GM23338 (cell line): ENCODE results near the gene CDCP1. TPM values are rescaled to one million over a fixed set of nuclear protein-coding genes. Genes with fewer than 3 reads are reported as not detected.

Experiments used
- ATAC-seq: fragments of 200-7000 bp; cut with Tn5 transposase; 3 replicates; pipeline ENCODE4 v1.9.1; 2020
- DNase-seq: peaks from one replicate; pipeline ENCODE4 v3.0.0-alpha.2; 2015; ENCODE audit warnings: low spot score
- H2AFZ ChIP-seq: fragments of 200-600 bp; sonication (generic); 2 replicates; pipeline ENCODE4 v1.8.0; 2016; ENCODE audit warnings: antibody characterized with exemption, mild to moderate bottlenecking, moderate library complexity
- H3F3A ChIP-seq: fragments of 200-600 bp; sonication (generic); replicated peaks from 2 replicates; pipeline ENCODE4 v1.8.0; 2017; ENCODE audit warnings: antibody characterized with exemption, mixed run types, low read depth
- H3K27ac ChIP-seq: fragments of 200-600 bp; sonication (generic); 2 replicates; pipeline ENCODE4 v1.6.1; 2016; ENCODE audit warnings: low read depth
- H3K27me3 ChIP-seq: fragments of 200-600 bp; sonication (generic); 2 replicates; pipeline ENCODE4 v1.8.0; 2016; ENCODE audit warnings: mild to moderate bottlenecking, mixed run types, moderate library complexity; ENCODE audit not compliant: insufficient read depth
- H3K36me3 ChIP-seq: fragments of 200-600 bp; sonication (generic); 2 replicates; pipeline ENCODE4 v1.8.0; 2016; ENCODE audit warnings: mild to moderate bottlenecking; ENCODE audit not compliant: insufficient read depth
- H3K4me1 ChIP-seq: fragments of 200-600 bp; sonication (generic); 2 replicates; pipeline ENCODE4 v1.8.0; 2016; ENCODE audit warnings: mild to moderate bottlenecking, moderate library complexity; ENCODE audit not compliant: insufficient read depth
- H3K4me2 ChIP-seq: fragments of 200-600 bp; sonication (generic); 2 replicates; pipeline ENCODE4 v1.7.1; 2017; ENCODE audit warnings: mixed run types
- H3K4me3 ChIP-seq: fragments of 200-600 bp; sonication (generic); 2 replicates; pipeline ENCODE4 v1.6.1; 2016; ENCODE audit warnings: mixed run types
- H3K79me2 ChIP-seq: fragments of 200-600 bp; sonication (generic); replicated peaks from 2 replicates; pipeline ENCODE4 v1.8.0; 2017; ENCODE audit warnings: mild to moderate bottlenecking; ENCODE audit not compliant: insufficient read depth
- H3K9me2 ChIP-seq: fragments of 200-600 bp; sonication (generic); 2 replicates; pipeline ENCODE4 v1.8.0; 2017; ENCODE audit not compliant: insufficient read depth
- H4K20me1 ChIP-seq: fragments of 200-600 bp; sonication (generic); replicated peaks from 2 replicates; pipeline ENCODE4 v1.8.0; 2017; ENCODE audit warnings: mild to moderate bottlenecking; ENCODE audit not compliant: insufficient read depth
- H3K27ac Mint-ChIP-seq: 2 replicates; pipeline ENCODE4 v1.8.0; 2020; ENCODE audit warnings: inconsistent platforms, mild to moderate bottlenecking, moderate library complexity, mixed read lengths
- H3K27me3 Mint-ChIP-seq: 3 replicates; pipeline ENCODE4 v1.8.0; 2022; ENCODE audit warnings: low read depth, mild to moderate bottlenecking, moderate library complexity, mixed read lengths, inconsistent platforms; ENCODE audit not compliant: insufficient read depth, poor library complexity
- H3K36me3 Mint-ChIP-seq: 3 replicates; pipeline ENCODE4 v1.8.0; 2021; ENCODE audit warnings: low read depth, mild to moderate bottlenecking, inconsistent platforms, moderate library complexity, mixed read lengths
- H3K4me1 Mint-ChIP-seq: 3 replicates; pipeline ENCODE4 v1.8.0; 2020; ENCODE audit warnings: mild to moderate bottlenecking, inconsistent platforms, mixed read lengths
- H3K4me3 Mint-ChIP-seq: 3 replicates; pipeline ENCODE4 v1.8.0; 2021; ENCODE audit warnings: moderate library complexity, mild to moderate bottlenecking, inconsistent platforms, mixed read lengths
- H3K9me3 Mint-ChIP-seq: 3 replicates; pipeline ENCODE4 v1.8.0; 2020; ENCODE audit warnings: moderate library complexity, mild to moderate bottlenecking, inconsistent platforms, mixed read lengths
- CREB1 ChIP-seq: fragments of 250-450 bp; sonication (Bioruptor Pico); IDR thresholded peaks from 2 replicates; pipeline ENCODE4 v1.5.0; 2020; ENCODE audit warnings: low read depth, mild to moderate bottlenecking, moderate library complexity
- JUNB ChIP-seq: IDR thresholded peaks from one replicate; pipeline ENCODE4 v1.6.1; 2016; ENCODE audit warnings: antibody characterized with exemption; ENCODE audit not compliant: unreplicated experiment
- NANOG ChIP-seq: IDR thresholded peaks from 2 replicates; pipeline ENCODE4 v1.6.1; 2016; ENCODE audit warnings: antibody characterized with exemption, borderline replicate concordance
- ZNF114 ChIP-seq: fragments of 250-450 bp; sonication (Bioruptor Pico); IDR thresholded peaks from 2 replicates; pipeline ENCODE4 v1.5.0; 2020; ENCODE audit warnings: mild to moderate bottlenecking, moderate library complexity
- polyA plus RNA-seq: library from polyadenylated mRNA; unstranded; fragments of >200 nt; fragmentation: Nextera tagmentation; extraction: Ambion mirVana; gene quantifications from 2 replicates; pipeline ENCODE4 v1.2.1, GENCODE V29; 2016
- total RNA-seq: library from RNA; depleted of rRNA; stranded (reverse); fragments of >200 nt; shearing (Covaris generic); gene quantifications from 2 replicates; pipeline ENCODE4 v1.2.3, GENCODE V29; 2014
- TF ChIP-seq, protein P1 (sequence below): fragments of 250-450 bp; sonication (Bioruptor Pico); IDR thresholded peaks from 2 replicates; pipeline ENCODE4 v1.5.0; 2020; ENCODE audit warnings: mild to moderate bottlenecking, moderate library complexity
- TF ChIP-seq, protein P2 (sequence below), 2 experiments: fragments of 200-600 bp in 1 of 2; sonication (generic) in 1 of 2; conservative IDR thresholded peaks; 2 replicates each; pipeline versions ENCODE4 v1.5.1 to v1.6.1; 2016 to 2017; ENCODE audit warnings: antibody characterized with exemption in 2 of 2, low read depth in 2 of 2, mild to moderate bottlenecking in 2 of 2, moderate library complexity in 1 of 2
- TF ChIP-seq, protein P3 (sequence below): IDR thresholded peaks from one replicate; pipeline ENCODE4 v1.6.1; 2018; ENCODE audit warnings: antibody characterized with exemption; ENCODE audit not compliant: unreplicated experiment

CDCP1 gene
- total and polyA plus RNA-seq, 2 experiments from 2014 or later = 7.7 to 20.1 TPM

DNA sequence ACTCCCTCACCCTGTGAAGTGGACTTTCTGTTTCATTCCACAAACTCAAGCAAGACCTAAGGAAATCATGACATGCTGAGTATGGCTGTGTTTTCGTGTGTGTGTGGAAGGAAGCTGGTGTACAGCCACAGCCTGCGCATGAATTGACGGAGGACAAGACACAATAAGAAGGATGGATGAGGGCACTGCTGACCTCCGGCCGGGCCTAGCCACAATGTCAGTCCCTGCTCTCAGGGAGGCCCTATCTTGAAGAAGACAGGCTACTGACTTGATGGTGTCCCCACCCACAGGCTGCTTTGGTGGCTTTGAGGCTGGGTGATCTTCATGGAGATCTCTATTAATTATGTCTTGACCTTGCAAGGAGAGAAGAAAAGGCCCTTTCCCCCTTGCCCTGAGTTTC lies 39.3 kb upstream of the CDCP1 start:
- no peaks in the 10 kb centered on the region for H3K36me3 Mint-ChIP-seq
- peaks cover 20% of the 10 kb centered on the region for H3K27me3 Mint-ChIP-seq
- Histone ChIP-seq H3K27ac (no peak overlapping the region), H2AFZ (no peak overlapping the region), H3K4me3 (no peak overlapping the region), H3K36me3 (no peaks in the 10 kb centered on the region), H4K20me1 (no peaks in the 10 kb centered on the region), H3K4me2 (no peak overlapping the region), H3K9me2 (no peaks in the 10 kb centered on the region), H3K27me3 (no peaks in the 10 kb centered on the region), H3K4me1 (peaks cover 15% of the 10 kb centered on the region; the same call in 1 of the 2 replicates), H3F3A (no peaks in the 10 kb centered on the region), H3K79me2 (no peaks in the 10 kb centered on the region)
- DNase-seq (no peak), ATAC-seq (no peak)
- H3K9me3 Mint-ChIP-seq = no peaks in the 10 kb centered on the region
- TF ChIP-seq NANOG (no peak), ZNF114 (CRISPR knock-in tag) (no peak), JUNB (no peak), CREB1 (CRISPR knock-in tag) (no peak)
- TF ChIP-seq, protein P1, sequence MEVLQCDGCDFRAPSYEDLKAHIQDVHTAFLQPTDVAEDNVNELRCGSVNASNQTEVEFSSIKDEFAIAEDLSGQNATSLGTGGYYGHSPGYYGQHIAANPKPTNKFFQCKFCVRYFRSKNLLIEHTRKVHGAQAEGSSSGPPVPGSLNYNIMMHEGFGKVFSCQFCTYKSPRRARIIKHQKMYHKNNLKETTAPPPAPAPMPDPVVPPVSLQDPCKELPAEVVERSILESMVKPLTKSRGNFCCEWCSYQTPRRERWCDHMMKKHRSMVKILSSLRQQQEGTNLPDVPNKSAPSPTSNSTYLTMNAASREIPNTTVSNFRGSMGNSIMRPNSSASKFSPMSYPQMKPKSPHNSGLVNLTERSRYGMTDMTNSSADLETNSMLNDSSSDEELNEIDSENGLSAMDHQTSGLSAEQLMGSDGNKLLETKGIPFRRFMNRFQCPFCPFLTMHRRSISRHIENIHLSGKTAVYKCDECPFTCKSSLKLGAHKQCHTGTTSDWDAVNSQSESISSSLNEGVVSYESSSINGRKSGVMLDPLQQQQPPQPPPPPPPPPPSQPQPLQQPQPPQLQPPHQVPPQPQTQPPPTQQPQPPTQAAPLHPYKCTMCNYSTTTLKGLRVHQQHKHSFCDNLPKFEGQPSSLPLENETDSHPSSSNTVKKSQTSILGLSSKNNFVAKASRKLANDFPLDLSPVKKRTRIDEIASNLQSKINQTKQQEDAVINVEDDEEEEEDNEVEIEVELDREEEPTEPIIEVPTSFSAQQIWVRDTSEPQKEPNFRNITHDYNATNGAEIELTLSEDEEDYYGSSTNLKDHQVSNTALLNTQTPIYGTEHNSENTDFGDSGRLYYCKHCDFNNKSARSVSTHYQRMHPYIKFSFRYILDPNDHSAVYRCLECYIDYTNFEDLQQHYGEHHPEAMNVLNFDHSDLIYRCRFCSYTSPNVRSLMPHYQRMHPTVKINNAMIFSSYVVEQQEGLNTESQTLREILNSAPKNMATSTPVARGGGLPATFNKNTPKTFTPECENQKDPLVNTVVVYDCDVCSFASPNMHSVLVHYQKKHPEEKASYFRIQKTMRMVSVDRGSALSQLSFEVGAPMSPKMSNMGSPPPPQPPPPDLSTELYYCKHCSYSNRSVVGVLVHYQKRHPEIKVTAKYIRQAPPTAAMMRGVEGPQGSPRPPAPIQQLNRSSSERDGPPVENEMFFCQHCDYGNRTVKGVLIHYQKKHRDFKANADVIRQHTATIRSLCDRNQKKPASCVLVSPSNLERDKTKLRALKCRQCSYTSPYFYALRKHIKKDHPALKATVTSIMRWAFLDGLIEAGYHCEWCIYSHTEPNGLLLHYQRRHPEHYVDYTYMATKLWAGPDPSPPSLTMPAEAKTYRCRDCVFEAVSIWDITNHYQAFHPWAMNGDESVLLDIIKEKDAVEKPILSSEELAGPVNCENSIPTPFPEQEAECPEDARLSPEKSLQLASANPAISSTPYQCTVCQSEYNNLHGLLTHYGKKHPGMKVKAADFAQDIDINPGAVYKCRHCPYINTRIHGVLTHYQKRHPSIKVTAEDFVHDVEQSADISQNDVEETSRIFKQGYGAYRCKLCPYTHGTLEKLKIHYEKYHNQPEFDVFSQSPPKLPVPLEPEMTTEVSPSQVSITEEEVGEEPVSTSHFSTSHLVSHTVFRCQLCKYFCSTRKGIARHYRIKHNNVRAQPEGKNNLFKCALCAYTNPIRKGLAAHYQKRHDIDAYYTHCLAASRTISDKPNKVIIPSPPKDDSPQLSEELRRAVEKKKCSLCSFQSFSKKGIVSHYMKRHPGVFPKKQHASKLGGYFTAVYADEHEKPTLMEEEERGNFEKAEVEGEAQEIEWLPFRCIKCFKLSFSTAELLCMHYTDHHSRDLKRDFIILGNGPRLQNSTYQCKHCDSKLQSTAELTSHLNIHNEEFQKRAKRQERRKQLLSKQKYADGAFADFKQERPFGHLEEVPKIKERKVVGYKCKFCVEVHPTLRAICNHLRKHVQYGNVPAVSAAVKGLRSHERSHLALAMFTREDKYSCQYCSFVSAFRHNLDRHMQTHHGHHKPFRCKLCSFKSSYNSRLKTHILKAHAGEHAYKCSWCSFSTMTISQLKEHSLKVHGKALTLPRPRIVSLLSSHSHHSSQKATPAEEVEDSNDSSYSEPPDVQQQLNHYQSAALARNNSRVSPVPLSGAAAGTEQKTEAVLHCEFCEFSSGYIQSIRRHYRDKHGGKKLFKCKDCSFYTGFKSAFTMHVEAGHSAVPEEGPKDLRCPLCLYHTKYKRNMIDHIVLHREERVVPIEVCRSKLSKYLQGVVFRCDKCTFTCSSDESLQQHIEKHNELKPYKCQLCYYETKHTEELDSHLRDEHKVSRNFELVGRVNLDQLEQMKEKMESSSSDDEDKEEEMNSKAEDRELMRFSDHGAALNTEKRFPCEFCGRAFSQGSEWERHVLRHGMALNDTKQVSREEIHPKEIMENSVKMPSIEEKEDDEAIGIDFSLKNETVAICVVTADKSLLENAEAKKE (CRISPR knock-in tag) = no peak
- TF ChIP-seq, protein P2, sequence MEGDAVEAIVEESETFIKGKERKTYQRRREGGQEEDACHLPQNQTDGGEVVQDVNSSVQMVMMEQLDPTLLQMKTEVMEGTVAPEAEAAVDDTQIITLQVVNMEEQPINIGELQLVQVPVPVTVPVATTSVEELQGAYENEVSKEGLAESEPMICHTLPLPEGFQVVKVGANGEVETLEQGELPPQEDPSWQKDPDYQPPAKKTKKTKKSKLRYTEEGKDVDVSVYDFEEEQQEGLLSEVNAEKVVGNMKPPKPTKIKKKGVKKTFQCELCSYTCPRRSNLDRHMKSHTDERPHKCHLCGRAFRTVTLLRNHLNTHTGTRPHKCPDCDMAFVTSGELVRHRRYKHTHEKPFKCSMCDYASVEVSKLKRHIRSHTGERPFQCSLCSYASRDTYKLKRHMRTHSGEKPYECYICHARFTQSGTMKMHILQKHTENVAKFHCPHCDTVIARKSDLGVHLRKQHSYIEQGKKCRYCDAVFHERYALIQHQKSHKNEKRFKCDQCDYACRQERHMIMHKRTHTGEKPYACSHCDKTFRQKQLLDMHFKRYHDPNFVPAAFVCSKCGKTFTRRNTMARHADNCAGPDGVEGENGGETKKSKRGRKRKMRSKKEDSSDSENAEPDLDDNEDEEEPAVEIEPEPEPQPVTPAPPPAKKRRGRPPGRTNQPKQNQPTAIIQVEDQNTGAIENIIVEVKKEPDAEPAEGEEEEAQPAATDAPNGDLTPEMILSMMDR (conservative IDR thresholded peaks at IDR 0.05; ENCODE audit: low read depth in 2 of 2) = no peak
- TF ChIP-seq, protein P3, sequence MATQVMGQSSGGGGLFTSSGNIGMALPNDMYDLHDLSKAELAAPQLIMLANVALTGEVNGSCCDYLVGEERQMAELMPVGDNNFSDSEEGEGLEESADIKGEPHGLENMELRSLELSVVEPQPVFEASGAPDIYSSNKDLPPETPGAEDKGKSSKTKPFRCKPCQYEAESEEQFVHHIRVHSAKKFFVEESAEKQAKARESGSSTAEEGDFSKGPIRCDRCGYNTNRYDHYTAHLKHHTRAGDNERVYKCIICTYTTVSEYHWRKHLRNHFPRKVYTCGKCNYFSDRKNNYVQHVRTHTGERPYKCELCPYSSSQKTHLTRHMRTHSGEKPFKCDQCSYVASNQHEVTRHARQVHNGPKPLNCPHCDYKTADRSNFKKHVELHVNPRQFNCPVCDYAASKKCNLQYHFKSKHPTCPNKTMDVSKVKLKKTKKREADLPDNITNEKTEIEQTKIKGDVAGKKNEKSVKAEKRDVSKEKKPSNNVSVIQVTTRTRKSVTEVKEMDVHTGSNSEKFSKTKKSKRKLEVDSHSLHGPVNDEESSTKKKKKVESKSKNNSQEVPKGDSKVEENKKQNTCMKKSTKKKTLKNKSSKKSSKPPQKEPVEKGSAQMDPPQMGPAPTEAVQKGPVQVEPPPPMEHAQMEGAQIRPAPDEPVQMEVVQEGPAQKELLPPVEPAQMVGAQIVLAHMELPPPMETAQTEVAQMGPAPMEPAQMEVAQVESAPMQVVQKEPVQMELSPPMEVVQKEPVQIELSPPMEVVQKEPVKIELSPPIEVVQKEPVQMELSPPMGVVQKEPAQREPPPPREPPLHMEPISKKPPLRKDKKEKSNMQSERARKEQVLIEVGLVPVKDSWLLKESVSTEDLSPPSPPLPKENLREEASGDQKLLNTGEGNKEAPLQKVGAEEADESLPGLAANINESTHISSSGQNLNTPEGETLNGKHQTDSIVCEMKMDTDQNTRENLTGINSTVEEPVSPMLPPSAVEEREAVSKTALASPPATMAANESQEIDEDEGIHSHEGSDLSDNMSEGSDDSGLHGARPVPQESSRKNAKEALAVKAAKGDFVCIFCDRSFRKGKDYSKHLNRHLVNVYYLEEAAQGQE = no peak
- no peak overlapping the region for H3K4me3 Mint-ChIP-seq
- no peak overlapping the region for H3K27ac Mint-ChIP-seq
- H3K4me1 Mint-ChIP-seq = peaks cover 11% of the 10 kb centered on the region
